ENCODE data around the gene GEN1. TPM values are rescaled to one million over a fixed set of nuclear protein-coding genes. Genes with fewer than 3 reads are reported as not detected.

Gene GEN1
- total and polyA plus RNA-seq, 2 of the 13 experiments (the other 11 are each of a cell fraction or from before 2014, with no cell fraction given): 9.9 to 27.1 TPM

- TF ChIP-seq GTF3A (CRISPR knock-in tag; conservative IDR thresholded peaks at IDR 0.05) (no peak), SIN3A (IDR thresholded peaks at IDR 0.05; ENCODE audit: borderline replicate concordance, low read depth, low read length) (peak; percentile 100), THAP8 (CRISPR knock-in tag; IDR thresholded peaks at IDR 0.05; ENCODE audit: borderline replicate concordance) (no peak), ZFX (CRISPR knock-in tag; IDR thresholded peaks at IDR 0.05; ENCODE audit: low read depth) (peak; percentile 51; the same call in 1 of the 2 replicates), THAP7 (CRISPR knock-in tag; IDR thresholded peaks at IDR 0.05) (peak; percentile 11; the same call in 1 of the 2 replicates), MLXIP (CRISPR knock-in tag; IDR thresholded peaks at IDR 0.05; ENCODE audit: borderline replicate concordance) (no peak; the same call in 1 of the 2 replicates), TSC22D2 (CRISPR knock-in tag; IDR thresholded peaks at IDR 0.05; ENCODE audit: borderline replicate concordance) (no peak), ZFP37 (CRISPR knock-in tag; IDR thresholded peaks at IDR 0.05; ENCODE audit: borderline replicate concordance) (no peak), ZNF878 (CRISPR knock-in tag; IDR thresholded peaks at IDR 0.05) (peak; percentile 78), KDM4B (CRISPR knock-in tag; IDR thresholded peaks at IDR 0.05) (0 out of 2 replicates have a peak, but pooled peaks have one; percentile 67), MYPOP (CRISPR knock-in tag; IDR thresholded peaks at IDR 0.05) (peak; percentile 63), GATAD1 (CRISPR knock-in tag; IDR thresholded peaks at IDR 0.05) (peak; percentile 93), LBX2 (CRISPR knock-in tag; IDR thresholded peaks at IDR 0.05; ENCODE audit: borderline replicate concordance) (no peak), RBM22 (optimal IDR thresholded peaks at IDR 0.05; ENCODE audit: low read length) (no peak), NAIF1 (CRISPR knock-in tag; IDR thresholded peaks at IDR 0.05; ENCODE audit: borderline replicate concordance) (peak; percentile 82; the same call in 1 of the 2 replicates), HOMEZ (CRISPR knock-in tag; IDR thresholded peaks at IDR 0.05; ENCODE audit: low read depth) (no peak), ZNF879 (CRISPR knock-in tag; IDR thresholded peaks at IDR 0.05) (0 out of 2 replicates have a peak, but pooled peaks have one; percentile 10), CAMTA2 (CRISPR knock-in tag; IDR thresholded peaks at IDR 0.05; ENCODE audit: borderline replicate concordance) (no peak)
These were observed at the start of gene GEN1, which contains the start of gene SMC6 (continued) for GRCh38 chr2:17753803-17754663.

Data from HepG2 (cell line).